Measurements from ENCODE around the gene SMPDL3B. TPM values are rescaled to one million over a fixed set of nuclear protein-coding genes. Genes with fewer than 3 reads are reported as not detected.

The SMPDL3B gene
- total and polyA plus RNA-seq, 2 of the 4 experiments (the other 2 are of a cell fraction) = not detected

- Histone ChIP-seq H3K9me1 (ENCODE audit: insufficient read depth, low read length) (no peaks in the 10 kb centered on the region), H3K27ac (ENCODE audit: insufficient read depth, low read length) (no peak overlapping the region), H3K36me3 (ENCODE audit: control insufficient read depth, insufficient read depth, low read length) (peaks cover 22% of the 10 kb centered on the region), H2BK5ac (ENCODE audit: low read depth, low read length, poor library complexity, severe bottlenecking) (no peak overlapping the region), H3K18ac (ENCODE audit: low read depth, low read length) (no peak overlapping the region), H2BK20ac (ENCODE audit: low read depth, low read length) (no peak overlapping the region), H4K5ac (ENCODE audit: low read depth, low read length) (no peak overlapping the region), H3K4me1 (ENCODE audit: control insufficient read depth, insufficient read depth, low read length) (no peaks in the 10 kb centered on the region), H2AK9ac (replicated peaks; ENCODE audit: low read depth, low read length, poor library complexity) (no peak overlapping the region), H2AFZ (replicated peaks; ENCODE audit: low read length, poor library complexity) (no peak overlapping the region), H3K9ac (ENCODE audit: low read depth, low read length) (no peak overlapping the region), H4K8ac (ENCODE audit: low read depth in 2 of 2, low read length in 2 of 2) (no peak overlapping the region), H3K27me3 (ENCODE audit: control insufficient read depth, insufficient read depth, low read length) (no peaks in the 10 kb centered on the region), H3K14ac (replicated peaks; ENCODE audit: low read depth, low read length) (no peak overlapping the region), H3K79me1 (ENCODE audit: low read depth in 1 of 2, low read length in 2 of 2) (no peaks in the 10 kb centered on the region), H3K56ac (ENCODE audit: extremely low read depth, insufficient read depth, low read length) (no peak overlapping the region), H3K4ac (ENCODE audit: low read depth, low read length) (no peak overlapping the region), H3K9me3 (ENCODE audit: control insufficient read depth, insufficient read depth, low read length) (no peaks in the 10 kb centered on the region), H2BK120ac (ENCODE audit: low read depth, low read length) (no peak overlapping the region), H3K4me3 (ENCODE audit: insufficient read depth, low read depth, low read length) (no peak overlapping the region), H2BK15ac (ENCODE audit: low read depth, low read length) (no peak overlapping the region), H3K4me2 (ENCODE audit: low read depth, low read length) (no peak overlapping the region), H4K91ac (ENCODE audit: insufficient read depth, low read depth, low read length) (no peak overlapping the region), H4K20me1 (ENCODE audit: insufficient read depth, low read length) (no peaks in the 10 kb centered on the region), H2AK5ac (ENCODE audit: low read depth, low read length) (no peak overlapping the region), H3K23ac (ENCODE audit: low read depth, low read length) (no peak overlapping the region)
- BruUV-seq (replicated peaks) = no TSS peak
- intact Hi-C loops (cut with micrococcal nuclease) (no loop called here), in situ Hi-C loops (cut with MboI; ENCODE audit: low sequenced_read_pairs) (no loop called here), dilution Hi-C loops (cut with HindIII; ENCODE audit: low sequenced_read_pairs, unreplicated experiment) (no loop called here)
- TF ChIP-seq FOS (IDR thresholded peaks at IDR 0.05; ENCODE audit: low read depth, low read length) = no peak
- no peak for TF ChIP-seq RAD21 (IDR thresholded peaks at IDR 0.05; ENCODE audit: low read length)
- no peak for TF ChIP-seq USF2 (IDR thresholded peaks at IDR 0.05; ENCODE audit: low read depth, low read length)
- TF ChIP-seq RCOR1 (IDR thresholded peaks at IDR 0.05; ENCODE audit: insufficient replicate concordance, low read length) = no peak
- no peak for TF ChIP-seq MAZ (IDR thresholded peaks at IDR 0.05; ENCODE audit: borderline replicate concordance, low read depth, low read length)
- TF ChIP-seq MXI1 (IDR thresholded peaks at IDR 0.05; ENCODE audit: borderline replicate concordance, low read depth, low read length) = no peak
- TF ChIP-seq NFE2L2 (IDR thresholded peaks at IDR 0.05; ENCODE audit: low read depth, low read length) = no peak
- TF ChIP-seq BHLHE40 (IDR thresholded peaks at IDR 0.05; ENCODE audit: low read depth, low read length) = no peak
- no peak for TF ChIP-seq MAFK (IDR thresholded peaks at IDR 0.05; ENCODE audit: low read depth, low read length)
- no peak for TF ChIP-seq RFX5 (IDR thresholded peaks at IDR 0.05; ENCODE audit: low read depth, low read length)
- no peak for TF ChIP-seq CTCF (conservative IDR thresholded peaks at IDR 0.05; ENCODE audit: low read depth, low read length)
- TF ChIP-seq CEBPB (IDR thresholded peaks at IDR 0.05; ENCODE audit: low read depth, low read length) = no peak
- no peak for TF ChIP-seq POLR2A (IDR thresholded peaks at IDR 0.05; ENCODE audit: low read depth, low read length)
- no peak for TF ChIP-seq SMC3 (IDR thresholded peaks at IDR 0.05; ENCODE audit: low read depth, low read length)
- TF ChIP-seq CHD1 (IDR thresholded peaks at IDR 0.05; ENCODE audit: low read depth, low read length) = no peak
- TF ChIP-seq ELK1 (IDR thresholded peaks at IDR 0.05; ENCODE audit: borderline replicate concordance, low read depth, low read length) = no peak
- DNase-seq = no peak
- CTCF ChIA-PET = interaction anchor here (0.7 kb wide), 1 partner anchor 22 kb away, joined by 3 read pairs; no protein-coding TSS in a partner anchor
- WGBS, 2 experiments (ENCODE audit: extremely low coverage in 2 of 2, insufficient read length in 1 of 2) = 97% methylated on average over 5 of the region's 10 CpGs; no CpG with 5 or more reads in 1 of the 2 experiments
- ATAC-seq (ENCODE audit: low read depth) = no peak
- POLR2A ChIA-PET (ENCODE audit: unreplicated experiment) = no interaction called here
Observed at GRCh38 chr1:28002600-28002999, 67.8 kb downstream of the SMPDL3B start.

All from IMR-90 (cell line).